GM19239 (cell line): ENCODE results near the gene SSX2IP.

ENCODE experiments used
- DNase-seq: peaks from one replicate; pipeline ENCODE4 v3.0.0; 2011; ENCODE audit warnings: low spot score; ENCODE audit not compliant: insufficient read length
- FAIRE-seq: peaks from 2 replicates; lab custom pipeline; 2011; peaks lifted over from hg19 to GRCh38; lab: Jason Lieb, UNC

SSX2IP gene

GRCh38 chr1:84711121-84711520 is 20.9 kb upstream of the SSX2IP start:
- DNase-seq (no peak), FAIRE-seq (no peak)

- no peak for FAIRE-seq
- DNase-seq, result no peak
Observed at GRCh38 chr1:84709131-84709530, 18.9 kb upstream of the SSX2IP start.

- DNase-seq, result no peak
Observed at GRCh38 chr1:84708031-84708430, 17.8 kb upstream of the SSX2IP start.

GRCh38 chr1:84705513-84705912 is 15.3 kb upstream of the SSX2IP start:
- no peak for DNase-seq
- no peak for FAIRE-seq

More at GRCh38 chr1:84708031-84708430, 17.8 kb upstream of the SSX2IP start:
- FAIRE-seq, result no peak

GRCh38 chr1:84704872-84705417 is 14.7 kb upstream of the SSX2IP start:
- FAIRE-seq (no peak), DNase-seq (no peak)

GRCh38 chr1:84703431-84703830 is 13.2 kb upstream of the SSX2IP start:
- DNase-seq (no peak), FAIRE-seq (no peak)

GRCh38 chr1:84702143-84702542 is 11.9 kb upstream of the SSX2IP start:
- DNase-seq, result no peak
- no peak for FAIRE-seq

GRCh38 chr1:84701376-84701775 is 11.1 kb upstream of the SSX2IP start:
- DNase-seq, result no peak
- FAIRE-seq, result no peak

- DNase-seq, result no peak
- FAIRE-seq, result no peak
Observed at GRCh38 chr1:84700070-84700469, 9.8 kb upstream of the SSX2IP start.

- DNase-seq (no peak), FAIRE-seq (peak; percentile 11)
Observed at GRCh38 chr1:84698151-84699110, 8.2 kb upstream of the SSX2IP start.

- no peak for DNase-seq
- no peak for FAIRE-seq
Observed at GRCh38 chr1:84693785-84694184, 3.5 kb upstream of the SSX2IP start.

GRCh38 chr1:84693005-84693404 is 2.7 kb upstream of the SSX2IP start:
- DNase-seq (no peak), FAIRE-seq (peak; percentile 57)

GRCh38 chr1:84692391-84692790 is 2.1 kb upstream of the SSX2IP start:
- no peak for DNase-seq
- FAIRE-seq, result no peak

GRCh38 chr1:84691122-84691783 is 992 bp upstream of the SSX2IP start:
- no peak for DNase-seq
- FAIRE-seq, result no peak

GRCh38 chr1:84689514-84690396 is 506 bp downstream of the SSX2IP start:
- no peak for FAIRE-seq

GRCh38 chr1:84688463-84689061 is 1.7 kb downstream of the SSX2IP start:
- no peak for DNase-seq
- no peak for FAIRE-seq

More at GRCh38 chr1:84689514-84690396, 506 bp downstream of the SSX2IP start:
- no peak for DNase-seq

- DNase-seq (no peak), FAIRE-seq (peak; percentile 60)
Observed at GRCh38 chr1:84687714-84688462, 2.4 kb downstream of the SSX2IP start.

- FAIRE-seq (no peak), DNase-seq (no peak)
Observed at GRCh38 chr1:84686223-84686622, 4.0 kb downstream of the SSX2IP start.

- no peak for DNase-seq
- no peak for FAIRE-seq
Observed at GRCh38 chr1:84683508-84683907, 6.8 kb downstream of the SSX2IP start.
